Measurements from ENCODE around the gene VPS37C. TPM values are rescaled to one million over a fixed set of nuclear protein-coding genes. Genes with fewer than 3 reads are reported as not detected.

The VPS37C gene
- total RNA-seq, 1 experiment from 2014 or later = 24.0 TPM

- H3K27me3 ChIP-seq (ENCODE audit: control insufficient read depth, insufficient read depth, low read length) = no peaks in the 10 kb centered on the region
- peaks cover 8% of the 10 kb centered on the region for H3K4me1 ChIP-seq (ENCODE audit: control insufficient read depth, insufficient read depth, low read length)
- H3K4me3 ChIP-seq (ENCODE audit: low read depth in 2 of 2, low read length in 2 of 2) = no peak overlapping the region
- intact Hi-C loops (cut with micrococcal nuclease; ENCODE audit: unreplicated experiment) = loop anchor here (5.0 kb wide), 1 partner anchor 52 kb away; no protein-coding TSS in a partner anchor
- no TSS peak for BruUV-seq (replicated peaks)
- DNase-seq (ENCODE audit: low read depth, low spot score) (no peak), ATAC-seq (no peak)
- ChIA-PET POLR2A (no interaction called here), CTCF (no interaction called here)
- TF ChIP-seq TCF7L2 (IDR thresholded peaks at IDR 0.05; ENCODE audit: low read depth, low read length) (no peak), CTCF (IDR thresholded peaks at IDR 0.05) (no peak), POLR2AphosphoS5 (IDR thresholded peaks at IDR 0.05; ENCODE audit: low read depth, low read length) (no peak), SIN3A (IDR thresholded peaks at IDR 0.05; ENCODE audit: borderline replicate concordance, insufficient read depth, low read depth, low read length) (no peak)
- TF ChIP-seq, protein P1, sequence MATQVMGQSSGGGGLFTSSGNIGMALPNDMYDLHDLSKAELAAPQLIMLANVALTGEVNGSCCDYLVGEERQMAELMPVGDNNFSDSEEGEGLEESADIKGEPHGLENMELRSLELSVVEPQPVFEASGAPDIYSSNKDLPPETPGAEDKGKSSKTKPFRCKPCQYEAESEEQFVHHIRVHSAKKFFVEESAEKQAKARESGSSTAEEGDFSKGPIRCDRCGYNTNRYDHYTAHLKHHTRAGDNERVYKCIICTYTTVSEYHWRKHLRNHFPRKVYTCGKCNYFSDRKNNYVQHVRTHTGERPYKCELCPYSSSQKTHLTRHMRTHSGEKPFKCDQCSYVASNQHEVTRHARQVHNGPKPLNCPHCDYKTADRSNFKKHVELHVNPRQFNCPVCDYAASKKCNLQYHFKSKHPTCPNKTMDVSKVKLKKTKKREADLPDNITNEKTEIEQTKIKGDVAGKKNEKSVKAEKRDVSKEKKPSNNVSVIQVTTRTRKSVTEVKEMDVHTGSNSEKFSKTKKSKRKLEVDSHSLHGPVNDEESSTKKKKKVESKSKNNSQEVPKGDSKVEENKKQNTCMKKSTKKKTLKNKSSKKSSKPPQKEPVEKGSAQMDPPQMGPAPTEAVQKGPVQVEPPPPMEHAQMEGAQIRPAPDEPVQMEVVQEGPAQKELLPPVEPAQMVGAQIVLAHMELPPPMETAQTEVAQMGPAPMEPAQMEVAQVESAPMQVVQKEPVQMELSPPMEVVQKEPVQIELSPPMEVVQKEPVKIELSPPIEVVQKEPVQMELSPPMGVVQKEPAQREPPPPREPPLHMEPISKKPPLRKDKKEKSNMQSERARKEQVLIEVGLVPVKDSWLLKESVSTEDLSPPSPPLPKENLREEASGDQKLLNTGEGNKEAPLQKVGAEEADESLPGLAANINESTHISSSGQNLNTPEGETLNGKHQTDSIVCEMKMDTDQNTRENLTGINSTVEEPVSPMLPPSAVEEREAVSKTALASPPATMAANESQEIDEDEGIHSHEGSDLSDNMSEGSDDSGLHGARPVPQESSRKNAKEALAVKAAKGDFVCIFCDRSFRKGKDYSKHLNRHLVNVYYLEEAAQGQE (IDR thresholded peaks at IDR 0.05; ENCODE audit: insufficient read depth in 1 of 2, low read depth in 2 of 2, low read length in 1 of 2) = no peak
- H3K27ac ChIP-seq (ENCODE audit: low read length) = no peak overlapping the region
- no peaks in the 10 kb centered on the region for H3K9me3 ChIP-seq (ENCODE audit: control insufficient read depth, insufficient read depth, low read depth, low read length)
- in situ Hi-C loops (cut with HindIII; ENCODE audit: low pct_unique_long_range_greater_than_20kb, low sequenced_read_pairs) = no loop called here
- no peaks in the 10 kb centered on the region for H3K36me3 ChIP-seq (ENCODE audit: control insufficient read depth, insufficient read depth, low read length)
Measured at GRCh38 chr11:61134801-61135257, 26.4 kb downstream of the VPS37C start.

DNA sequence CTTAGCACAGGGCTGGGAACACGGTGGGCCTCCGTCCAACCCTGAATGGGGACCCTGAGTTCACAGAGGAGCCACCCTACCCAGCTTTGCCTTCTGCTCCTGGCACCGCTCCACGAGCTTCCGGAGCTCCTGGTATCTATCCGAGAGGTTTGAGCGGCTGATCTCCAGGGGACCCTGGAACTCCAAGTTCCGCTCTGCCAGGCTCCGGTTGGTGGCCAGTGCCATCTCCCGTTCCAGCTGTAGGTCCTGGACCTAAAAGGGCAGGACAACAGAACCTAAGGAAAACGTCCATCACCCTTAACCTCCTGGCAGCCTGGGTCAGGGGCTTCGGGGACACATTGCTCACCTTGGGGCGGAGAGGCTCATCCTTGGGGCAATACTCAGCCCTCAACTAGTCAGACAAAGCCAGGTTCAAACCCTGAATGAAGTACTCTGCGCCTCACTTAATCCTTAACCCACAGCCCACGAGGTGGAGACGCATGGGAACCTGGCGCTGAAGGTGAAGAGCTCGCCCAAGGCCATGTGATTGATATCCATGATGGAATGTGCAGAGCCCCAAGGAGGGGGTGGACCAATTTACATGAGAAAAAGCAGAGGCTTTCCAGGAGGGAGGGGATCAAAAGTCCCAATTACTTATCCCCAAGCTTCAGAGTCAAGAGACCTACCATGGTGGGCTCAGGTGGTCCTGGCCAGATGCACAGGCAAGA lies 27.1 kb downstream of the VPS37C start:
- no peak for ATAC-seq
- CTCF ChIA-PET = no interaction called here
- H3K27ac ChIP-seq (ENCODE audit: low read length) = no peak overlapping the region
- H3K27me3 ChIP-seq (ENCODE audit: control insufficient read depth, insufficient read depth, low read length) = no peaks in the 10 kb centered on the region
- TF ChIP-seq, protein P1 (IDR thresholded peaks at IDR 0.05; ENCODE audit: insufficient read depth in 1 of 2, low read depth in 2 of 2, low read length in 1 of 2) = no peak
- no peak for TF ChIP-seq SIN3A (IDR thresholded peaks at IDR 0.05; ENCODE audit: borderline replicate concordance, insufficient read depth, low read depth, low read length)
- no peak for TF ChIP-seq POLR2AphosphoS5 (IDR thresholded peaks at IDR 0.05; ENCODE audit: low read depth, low read length)
- TF ChIP-seq TCF7L2 (IDR thresholded peaks at IDR 0.05; ENCODE audit: low read depth, low read length) = no peak
- no peak for TF ChIP-seq CTCF (IDR thresholded peaks at IDR 0.05)
- intact Hi-C loops (cut with micrococcal nuclease; ENCODE audit: unreplicated experiment) (loop anchor here (5.0 kb wide), 1 partner anchor 53 kb away; no protein-coding TSS in a partner anchor), in situ Hi-C loops (cut with HindIII; ENCODE audit: low pct_unique_long_range_greater_than_20kb, low sequenced_read_pairs) (no loop called here)
- DNase-seq (ENCODE audit: low read depth, low spot score) = no peak
- H3K4me3 ChIP-seq (ENCODE audit: low read depth in 2 of 2, low read length in 2 of 2) = no peak overlapping the region
- peaks cover 8% of the 10 kb centered on the region for H3K4me1 ChIP-seq (ENCODE audit: control insufficient read depth, insufficient read depth, low read length)
- no TSS peak for BruUV-seq (replicated peaks)
- H3K9me3 ChIP-seq (ENCODE audit: control insufficient read depth, insufficient read depth, low read depth, low read length) = no peaks in the 10 kb centered on the region
- POLR2A ChIA-PET = no interaction called here
- no peaks in the 10 kb centered on the region for H3K36me3 ChIP-seq (ENCODE audit: control insufficient read depth, insufficient read depth, low read length)
